HepG2 (cell line): Measurements from ENCODE around the gene IFT57. TPM values are rescaled to one million over a fixed set of nuclear protein-coding genes. Genes with fewer than 3 reads are reported as not detected.

Source experiments
- ATAC-seq: fragments of 200-7000 bp; cut with Tn5 transposase; 3 replicates; pipeline ENCODE4 v1.9.1; 2020; ENCODE audit warnings: mild to moderate bottlenecking, moderate library complexity
- BruUV-seq: library from RNA; stranded (reverse); fragments of 400-500 nt; replicated peaks from 2 replicates; lab custom pipeline; 2021; lab: Mats Ljungman, UMichigan
- CTCF ChIA-PET: fragments of 300-600 bp; formaldehyde crosslinking; extraction: SDS; loops from one replicate; lab custom pipeline; 2021; ENCODE audit warnings: low total read pairs, inconsistent platforms, low intra/inter-chr PET ratio; lab: Yijun Ruan, JAX
- POLR2A ChIA-PET: fragments of 350-600 bp; sonication (Branson Sonifier 250); formaldehyde crosslinking; loops from one replicate; lab custom pipeline; 2020; ENCODE audit warnings: antibody characterized with exemption, inconsistent platforms; lab: Yijun Ruan, JAX
- DNase-seq: peaks from one replicate; pipeline ENCODE4 v3.0.0-alpha.2; 2015; ENCODE audit warnings: low spot score
- FAIRE-seq: peaks from 3 replicates; lab custom pipeline; 2011; peaks lifted over from hg19 to GRCh38; lab: Jason Lieb, UNC
- H2AFZ ChIP-seq: one replicate; pipeline ENCODE4 v1.6.1; 2011; ENCODE audit warnings: low read length, inconsistent platforms
- H3K27ac ChIP-seq: fragments of 300-600 bp; 3 replicates; pipeline ENCODE4 v1.8.0; 2011; ENCODE audit warnings: mixed run types, mild to moderate bottlenecking, mixed read lengths, low read length, inconsistent platforms; ENCODE audit not compliant: insufficient read depth; ENCODE audit errors: extremely low read length
- H3K27me3 ChIP-seq, 2 experiments: fragments of 200-600 bp in 1 of 2; 2 replicates in 1 of 2; 3 replicates in 1 of 2; pipeline versions ENCODE4 v1.6.0 to v1.8.0; 2011; ENCODE audit warnings: low read length in 2 of 2, mild to moderate bottlenecking in 2 of 2, moderate library complexity in 2 of 2, inconsistent platforms in 1 of 2; ENCODE audit not compliant: insufficient read depth in 2 of 2, control insufficient read depth in 1 of 2
- H3K36me3 ChIP-seq, 2 experiments: fragments of 200-600 bp in 1 of 2; replicated peaks in 1 of 2; 2 replicates in 1 of 2; 3 replicates in 1 of 2; pipeline versions ENCODE4 v1.5.1 to v1.8.0; 2011; ENCODE audit warnings: low read length in 2 of 2, inconsistent platforms in 1 of 2; ENCODE audit not compliant: insufficient read depth in 2 of 2, control insufficient read depth in 1 of 2
- H3K4me1 ChIP-seq: 2 replicates; pipeline ENCODE4 v1.5.1; 2012; ENCODE audit warnings: low read length, inconsistent platforms; ENCODE audit not compliant: insufficient read depth
- H3K4me2 ChIP-seq: 2 replicates; pipeline ENCODE4 v1.6.0; 2011; ENCODE audit warnings: low read depth, low read length, inconsistent platforms
- H3K4me3 ChIP-seq, 3 experiments: fragments of 200-600 bp in 1 of 3; sonication (generic), shearing (Covaris generic) in 1 of 3; replicated peaks in 1 of 3; 2 replicates each; pipeline ENCODE4 v1.5.1; 2011 to 2016; ENCODE audit warnings: low read length in 3 of 3, inconsistent platforms in 2 of 3, low read depth in 2 of 3, mild to moderate bottlenecking in 2 of 3, control low read depth in 1 of 3, mixed read lengths in 1 of 3; ENCODE audit not compliant: insufficient read depth in 1 of 3
- H3K79me2 ChIP-seq: one replicate; pipeline ENCODE4 v1.6.1; 2011; ENCODE audit warnings: low read length, inconsistent platforms; ENCODE audit not compliant: insufficient read depth
- H3K9ac ChIP-seq: 2 replicates; pipeline ENCODE4 v1.6.0; 2011; ENCODE audit warnings: mild to moderate bottlenecking, low read depth, low read length, inconsistent platforms; ENCODE audit not compliant: insufficient read depth
- H3K9me3 ChIP-seq: 2 replicates; pipeline ENCODE4 v1.5.1; 2012; ENCODE audit warnings: mild to moderate bottlenecking, low read length
- H4K20me1 ChIP-seq: 2 replicates; pipeline ENCODE4 v1.6.0; 2011; ENCODE audit warnings: inconsistent platforms, mild to moderate bottlenecking, low read length, moderate library complexity; ENCODE audit not compliant: insufficient read depth
- ATF3 ChIP-seq: sonication (generic); formaldehyde crosslinking; IDR thresholded peaks from 2 replicates; pipeline ENCODE4 v1.4.0; 2020; ENCODE audit warnings: missing genetic modification reagents
- ATM ChIP-seq: fragments of 450-650 bp; IDR thresholded peaks from 2 replicates; pipeline ENCODE4 v1.7.1; 2017; ENCODE audit warnings: mild to moderate bottlenecking, borderline replicate concordance
- CCDC6 ChIP-seq: sonication (generic); formaldehyde crosslinking; IDR thresholded peaks from 2 replicates; pipeline ENCODE4 v1.8.1; 2022; ENCODE audit warnings: mild to moderate bottlenecking, missing genetic modification reagents, moderate library complexity
- NCOA1 ChIP-seq: sonication (generic); formaldehyde crosslinking; IDR thresholded peaks from 2 replicates; pipeline ENCODE4 v1.9.0; 2021; ENCODE audit warnings: missing genetic modification reagents
- NFE2L2 ChIP-seq: fragments of 150-350 bp; IDR thresholded peaks from 2 replicates; pipeline ENCODE4 v1.6.1; 2014; ENCODE audit warnings: low read length
- NR0B2 ChIP-seq: sonication (generic); formaldehyde crosslinking; IDR thresholded peaks from 2 replicates; pipeline ENCODE4 v1.4.0; 2020; ENCODE audit warnings: mild to moderate bottlenecking, missing genetic modification reagents
- POLR2AphosphoS5 ChIP-seq: IDR thresholded peaks from 2 replicates; pipeline ENCODE4 v1.6.1; 2012; ENCODE audit warnings: low read depth, low read length
- RFX5 ChIP-seq: IDR thresholded peaks from 2 replicates; pipeline ENCODE4 v1.6.1; 2011; ENCODE audit warnings: low read depth, low read length, improper control_type of control experiment
- SRSF4 ChIP-seq: fragments of 200-400 bp; formaldehyde crosslinking; IDR thresholded peaks from one replicate; pipeline ENCODE4 v1.6.1; 2018; ENCODE audit warnings: mild to moderate bottlenecking, low read depth, low read length, moderate library complexity; ENCODE audit not compliant: poor library complexity, severe bottlenecking
- SRSF9 ChIP-seq: fragments of 200-400 bp; formaldehyde crosslinking; IDR thresholded peaks from 2 replicates; pipeline ENCODE4 v1.6.1; 2018; ENCODE audit warnings: borderline replicate concordance, mild to moderate bottlenecking, low read depth, low read length; ENCODE audit not compliant: insufficient read depth, poor library complexity, severe bottlenecking
- THRA ChIP-seq: sonication (generic); formaldehyde crosslinking; IDR thresholded peaks from 2 replicates; pipeline ENCODE4 v1.4.0; 2020; ENCODE audit warnings: missing genetic modification reagents, borderline replicate concordance
- ZNF329 ChIP-seq: sonication (generic); formaldehyde crosslinking; IDR thresholded peaks from 2 replicates; pipeline ENCODE4 v1.9.0; 2021; ENCODE audit warnings: low read depth, mild to moderate bottlenecking, missing genetic modification reagents
- ZNF382 ChIP-seq: sonication (generic); formaldehyde crosslinking; IDR thresholded peaks from 2 replicates; pipeline ENCODE4 v1.5.0; 2020; ENCODE audit warnings: missing genetic modification reagents, mild to moderate bottlenecking, borderline replicate concordance
- ZNF414 ChIP-seq: sonication (generic); formaldehyde crosslinking; IDR thresholded peaks from 2 replicates; pipeline ENCODE4 v1.5.0; 2020; ENCODE audit warnings: missing genetic modification reagents
- ZNF572 ChIP-seq: sonication (generic); formaldehyde crosslinking; IDR thresholded peaks from 2 replicates; pipeline ENCODE4 v1.5.1; 2020; ENCODE audit warnings: mild to moderate bottlenecking, missing genetic modification reagents
- ZNF574 ChIP-seq: sonication (generic); formaldehyde crosslinking; IDR thresholded peaks from 2 replicates; pipeline ENCODE4 v1.4.0; 2020; ENCODE audit warnings: missing genetic modification reagents
- ZXDC ChIP-seq: sonication (generic); formaldehyde crosslinking; IDR thresholded peaks from 2 replicates; pipeline ENCODE4 v1.5.0; 2020; ENCODE audit warnings: mild to moderate bottlenecking, missing genetic modification reagents
- WGBS: methylation state at CpG from one replicate; pipeline ENCODE4 v1.1.6; 2017; ENCODE audit warnings: low lambda C conversion rate; 5-methylcytosine and 5-hydroxymethylcytosine counted together
- in situ Hi-C: cut with HindIII; loops from 2 replicates; pipeline ENCODE4 v1.10.0; 2017; ENCODE audit warnings: low pct_unique_long_range_greater_than_20kb; ENCODE audit not compliant: extremely low pct_ligation_motif_present
- intact Hi-C: fragments of 100-400 bp; cut with micrococcal nuclease; formaldehyde crosslinking; loops from one replicate; pipeline ENCODE4 v1.10.0; 2022; ENCODE audit not compliant: unreplicated experiment
- polyA plus RNA-seq, 8 experiments: library from polyadenylated mRNA; depleted of rRNA in 3 of 8; stranded (reverse) in 7 of 8; unstranded in 1 of 8; fragments of >200 nt; fragmentation: Illumina TruSeq in 4 of 8; extraction: Trizol in 4 of 8; gene quantifications; 2 replicates each; pipeline versions ENCODE4 v1.2.1 to v1.2.3, GENCODE V29; 2011 to 2016; ENCODE audit warnings: low read depth in 4 of 8, missing spikeins in 1 of 8, mixed read lengths in 1 of 8; ENCODE audit not compliant: insufficient read depth in 1 of 8
- total RNA-seq, 5 experiments: library from RNA; depleted of rRNA; stranded (reverse); fragments of >200 nt; fragmentation: Illumina TruSeq; extraction: Trizol; gene quantifications; 2 replicates each; pipeline ENCODE4 v1.2.3, GENCODE V29; 2016; ENCODE audit warnings: low read depth in 1 of 5

The IFT57 gene
- total and polyA plus RNA-seq, 2 of the 13 experiments (the other 11 are each of a cell fraction or from before 2014, with no cell fraction given), result 5.5 to 14.5 TPM

- no TSS peak for BruUV-seq
- Histone ChIP-seq H3K4me3 (no peak overlapping the region), H2AFZ (no peak overlapping the region), H3K9me3 (no peaks in the 10 kb centered on the region), H3K4me1 (no peaks in the 10 kb centered on the region), H4K20me1 (no peaks in the 10 kb centered on the region), H3K79me2 (no peaks in the 10 kb centered on the region), H3K36me3 (no peaks in the 10 kb centered on the region), H3K27ac (no peak overlapping the region), H3K9ac (no peak overlapping the region), H3K4me2 (no peak overlapping the region), H3K27me3 (no peaks in the 10 kb centered on the region)
- DNase-seq (no peak), ATAC-seq (no peak), FAIRE-seq (no peak)
- CTCF ChIA-PET, result no interaction called here
- intact Hi-C loops (no loop called here), in situ Hi-C loops (no loop called here)
- POLR2A ChIA-PET, result no interaction called here
- WGBS, result 84% methylated on average over 1 of the region's 1 CpG
- no peak for TF ChIP-seq ZNF414 (CRISPR knock-in tag)
- no peak for TF ChIP-seq ZNF329 (CRISPR knock-in tag)
- TF ChIP-seq ZNF382 (CRISPR knock-in tag), result no peak
- TF ChIP-seq ZXDC (CRISPR knock-in tag), result no peak
- TF ChIP-seq SRSF9, result no peak
- no peak for TF ChIP-seq NR0B2 (CRISPR knock-in tag)
- TF ChIP-seq POLR2AphosphoS5, result no peak
- no peak for TF ChIP-seq ATF3 (CRISPR knock-in tag)
- TF ChIP-seq CCDC6 (CRISPR knock-in tag), result no peak
- no peak for TF ChIP-seq THRA (CRISPR knock-in tag)
- no peak for TF ChIP-seq NFE2L2
- no peak for TF ChIP-seq ZNF572 (CRISPR knock-in tag)
- TF ChIP-seq ATM, result no peak
- TF ChIP-seq NCOA1 (CRISPR knock-in tag), result no peak
- no peak for TF ChIP-seq ZNF574
- no peak for TF ChIP-seq RFX5
- TF ChIP-seq SRSF4, result no peak
Observed at GRCh38 chr3:108200578-108200977, 21.6 kb downstream of the IFT57 start.
